Measurements from ENCODE around the gene UVSSA. TPM values are rescaled to one million over a fixed set of nuclear protein-coding genes. Genes with fewer than 3 reads are reported as not detected.

UVSSA gene
- total RNA-seq, 1 donor: 16.0 TPM

Other genes with a start within 250 kb of the UVSSA start
- 3.1 TPM for gene RNF212, start 233.6 kb upstream of the UVSSA start, total RNA-seq
- 25.5 TPM for gene SPON2, start 174.6 kb upstream of the UVSSA start, total RNA-seq
- 125 TPM for gene CTBP1, start 98.1 kb upstream of the UVSSA start, total RNA-seq
- 33.8 TPM for gene MAEA, start 57.3 kb upstream of the UVSSA start, total RNA-seq
- gene NKX1-1, start 59.2 kb downstream of the UVSSA start, total RNA-seq: not detected